H9 (cell line): ENCODE measurements around the gene FAM98C. TPM values are rescaled to one million over a fixed set of nuclear protein-coding genes. Genes with fewer than 3 reads are reported as not detected.
A peak's percentile ranks its signal among the peaks of the same experiment; 100 is the strongest.

Experiments
- DNase-seq: peaks from one replicate; pipeline ENCODE4 v3.0.0-alpha.2; 2017
- H2AFZ ChIP-seq: one replicate; pipeline ENCODE4 v1.6.1; 2013; ENCODE audit warnings: mild to moderate bottlenecking, low read length, control low read depth, moderate library complexity
- H2AK5ac ChIP-seq: 2 replicates; pipeline ENCODE4 v1.6.1; 2013; ENCODE audit warnings: low read length, control low read depth, mixed read lengths; ENCODE audit not compliant: insufficient read length
- H2BK120ac ChIP-seq: one replicate; pipeline ENCODE4 v1.6.1; 2013; ENCODE audit warnings: low read depth, mild to moderate bottlenecking, low read length, control low read depth, inconsistent platforms; ENCODE audit not compliant: poor library complexity, severe bottlenecking
- H2BK12ac ChIP-seq: 2 replicates; pipeline ENCODE4 v1.6.1; 2013; ENCODE audit warnings: low read length, control low read depth, mixed read lengths, low read depth; ENCODE audit not compliant: insufficient read length
- H2BK15ac ChIP-seq: 2 replicates; pipeline ENCODE4 v1.6.1; 2013; ENCODE audit warnings: low read depth, low read length, control low read depth
- H2BK20ac ChIP-seq: one replicate; pipeline ENCODE4 v1.6.1; 2013; ENCODE audit warnings: low read depth, mild to moderate bottlenecking, low read length, control low read depth, inconsistent platforms; ENCODE audit not compliant: poor library complexity, severe bottlenecking
- H2BK5ac ChIP-seq: 2 replicates; pipeline ENCODE4 v1.6.1; 2013; ENCODE audit warnings: low read length, control low read depth, mixed read lengths; ENCODE audit not compliant: insufficient read length
- H3K14ac ChIP-seq: 2 replicates; pipeline ENCODE4 v1.6.1; 2013; ENCODE audit warnings: low read length, control low read depth; ENCODE audit not compliant: insufficient read depth
- H3K18ac ChIP-seq: 2 replicates; pipeline ENCODE4 v1.6.1; 2013; ENCODE audit warnings: low read depth, mild to moderate bottlenecking, mixed read lengths, low read length, control low read depth; ENCODE audit not compliant: insufficient read length
- H3K23ac ChIP-seq: 2 replicates; pipeline ENCODE4 v1.6.1; 2013; ENCODE audit warnings: low read length, control low read depth, mixed read lengths, low read depth; ENCODE audit not compliant: insufficient read length
- H3K23me2 ChIP-seq: 2 replicates; pipeline ENCODE4 v1.6.1; 2013; ENCODE audit warnings: low read depth, mild to moderate bottlenecking, mixed read lengths, low read length, control low read depth; ENCODE audit not compliant: insufficient read length, poor library complexity, severe bottlenecking
- H3K27ac ChIP-seq: 2 replicates; pipeline ENCODE4 v1.5.1; 2013; ENCODE audit warnings: low read length, control low read depth, mixed read lengths, low read depth; ENCODE audit not compliant: insufficient read length
- H3K27me3 ChIP-seq: 2 replicates; pipeline ENCODE4 v1.6.1; 2013; ENCODE audit warnings: low read length, control low read depth, inconsistent platforms; ENCODE audit not compliant: insufficient read depth
- H3K4ac ChIP-seq: 2 replicates; pipeline ENCODE4 v1.6.1; 2013; ENCODE audit warnings: low read depth, mild to moderate bottlenecking, control low read depth, inconsistent platforms, low read length, moderate library complexity
- H3K4me1 ChIP-seq: 2 replicates; pipeline ENCODE4 v1.6.1; 2013; ENCODE audit warnings: low read length, control low read depth, inconsistent platforms; ENCODE audit not compliant: insufficient read depth
- H3K4me2 ChIP-seq: 2 replicates; pipeline ENCODE4 v1.6.1; 2013; ENCODE audit warnings: low read length, control low read depth, mixed read lengths; ENCODE audit not compliant: insufficient read length, insufficient read depth
- H3K56ac ChIP-seq: 2 replicates; pipeline ENCODE4 v1.6.1; 2013; ENCODE audit warnings: low read depth, mild to moderate bottlenecking, mixed read lengths, low read length, control low read depth; ENCODE audit not compliant: insufficient read length
- H3K79me1 ChIP-seq: 2 replicates; pipeline ENCODE4 v1.6.1; 2013; ENCODE audit warnings: low read depth, mild to moderate bottlenecking, moderate library complexity, low read length, control low read depth, inconsistent platforms; ENCODE audit not compliant: insufficient read depth, poor library complexity, severe bottlenecking
- H3K79me2 ChIP-seq: 2 replicates; pipeline ENCODE4 v1.6.1; 2013; ENCODE audit warnings: low read length, control low read depth, inconsistent platforms; ENCODE audit not compliant: insufficient read depth
- H3K9ac ChIP-seq: 2 replicates; pipeline ENCODE4 v1.6.1; 2013; ENCODE audit warnings: low read length, control low read depth, mixed read lengths; ENCODE audit not compliant: insufficient read length; ENCODE audit errors: extremely low read depth
- H3K9me3 ChIP-seq: one replicate; pipeline ENCODE4 v1.6.1; 2013; ENCODE audit warnings: low read depth, low read length, inconsistent platforms; ENCODE audit not compliant: control insufficient read depth
- H3T11ph ChIP-seq: one replicate; pipeline ENCODE4 v1.6.1; 2013; ENCODE audit warnings: mild to moderate bottlenecking, low read length, control low read depth, inconsistent platforms
- H4K20me1 ChIP-seq: one replicate; pipeline ENCODE4 v1.6.1; 2013; ENCODE audit not compliant: control insufficient read depth, insufficient read length, insufficient read depth
- H4K5ac ChIP-seq: 2 replicates; pipeline ENCODE4 v1.6.1; 2013; ENCODE audit warnings: low read depth, mild to moderate bottlenecking, mixed read lengths, low read length, control low read depth; ENCODE audit not compliant: insufficient read length
- H4K8ac ChIP-seq: replicated peaks from 2 replicates; pipeline ENCODE4 v1.6.1; 2013; ENCODE audit warnings: low read length, control low read depth, mixed read lengths, low read depth; ENCODE audit not compliant: insufficient read length
- H4K91ac ChIP-seq: 2 replicates; pipeline ENCODE4 v1.6.1; 2013; ENCODE audit warnings: low read depth, mild to moderate bottlenecking, moderate library complexity, mixed read lengths, low read length, control low read depth; ENCODE audit not compliant: insufficient read length
- H3K27ac Mint-ChIP-seq, 3 experiments: 2 replicates in 2 of 3; 3 replicates in 1 of 3; pipeline ENCODE4 v1.8.0; 2020 to 2021; ENCODE audit warnings: mixed read lengths in 3 of 3, mild to moderate bottlenecking in 1 of 3, moderate library complexity in 1 of 3
- H3K27me3 Mint-ChIP-seq: 2 replicates; pipeline ENCODE4 v1.8.0; 2021; ENCODE audit warnings: low read depth, mild to moderate bottlenecking, moderate library complexity, mixed read lengths
- H3K36me3 Mint-ChIP-seq, 3 experiments: 2 replicates in 2 of 3; 3 replicates in 1 of 3; pipeline ENCODE4 v1.8.0; 2020 to 2021; ENCODE audit warnings: low read depth in 3 of 3, mixed read lengths in 3 of 3; ENCODE audit not compliant: insufficient read depth in 1 of 3
- H3K4me1 Mint-ChIP-seq, 2 experiments: 2 replicates each; pipeline ENCODE4 v1.8.0; 2020; ENCODE audit warnings: mixed read lengths in 2 of 2
- H3K4me3 Mint-ChIP-seq, 2 experiments: 2 replicates in 1 of 2; 3 replicates in 1 of 2; pipeline ENCODE4 v1.8.0; 2020 to 2021; ENCODE audit warnings: mild to moderate bottlenecking in 2 of 2, mixed read lengths in 2 of 2, moderate library complexity in 1 of 2
- H3K9me3 Mint-ChIP-seq, 2 experiments: 2 replicates in 1 of 2; 3 replicates in 1 of 2; pipeline ENCODE4 v1.8.0; 2020; ENCODE audit warnings: mild to moderate bottlenecking in 2 of 2, mixed read lengths in 2 of 2, moderate library complexity in 1 of 2
- WGBS: extraction: QIAGEN DNeasy Blood & Tissue Kit; methylation state at CpG from one replicate; pipeline ENCODE4 v1.1.7; 2013; ENCODE audit warnings: missing lambda C conversion rate, low lambda C conversion rate, mixed read lengths; ENCODE audit not compliant: insufficient read length; ENCODE audit errors: extremely low coverage; 5-methylcytosine and 5-hydroxymethylcytosine counted together
- total RNA-seq: library from RNA; stranded (reverse); gene quantifications from 2 replicates; pipeline ENCODE4 v1.2.1, GENCODE V29; 2021
- TF ChIP-seq, protein P1 (sequence below): fragments of 200-600 bp; sonication (generic); conservative IDR thresholded peaks from 3 replicates; pipeline ENCODE4 v1.8.0; 2021; ENCODE audit warnings: antibody characterized with exemption, mild to moderate bottlenecking

Gene FAM98C
- total RNA-seq, 1 experiment from 2014 or later, result 16.4 TPM

DNA sequence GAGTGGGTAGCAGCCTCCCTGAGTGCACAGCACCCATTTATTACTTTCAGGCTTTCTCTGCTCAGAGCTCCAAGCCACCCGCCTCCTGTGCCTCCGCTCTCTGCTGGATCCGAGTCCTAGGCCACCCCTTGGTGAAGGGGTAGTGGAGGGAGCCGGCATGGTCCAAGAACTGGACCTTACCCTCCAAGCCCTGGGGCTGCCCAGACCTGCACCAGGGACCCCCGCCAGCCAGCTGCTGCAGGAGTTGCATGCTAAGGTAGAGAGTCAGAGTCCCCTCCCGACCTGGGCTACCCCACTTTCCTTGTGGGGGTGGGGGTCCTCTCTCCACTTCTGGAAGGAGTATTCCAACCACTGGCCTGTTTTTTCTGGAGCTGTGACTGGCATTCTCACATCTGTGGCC, 2.0 kb downstream of the FAM98C start:
- no peak overlapping the region for H3K23ac ChIP-seq
- no peak overlapping the region for H2BK15ac ChIP-seq
- Mint-ChIP-seq H3K36me3 (peaks cover 3 to 19% (median 17%) of the 10 kb centered on the region in 3 experiments; a peak in 6 of 7 replicates), H3K9me3 (no peaks in the 10 kb centered on the region), H3K27me3 (peaks cover 29% of the 10 kb centered on the region), H3K4me3 (peak overlapping the region in 1 of 2 experiments; percentile 38; a peak in 1 of 5 replicates), H3K4me1 (0 out of 4 replicates have a peak, but pooled peaks cover 0 to 2% of the 10 kb centered on the region in 2 experiments), H3K27ac (no peak overlapping the region)
- TF ChIP-seq, protein P1, sequence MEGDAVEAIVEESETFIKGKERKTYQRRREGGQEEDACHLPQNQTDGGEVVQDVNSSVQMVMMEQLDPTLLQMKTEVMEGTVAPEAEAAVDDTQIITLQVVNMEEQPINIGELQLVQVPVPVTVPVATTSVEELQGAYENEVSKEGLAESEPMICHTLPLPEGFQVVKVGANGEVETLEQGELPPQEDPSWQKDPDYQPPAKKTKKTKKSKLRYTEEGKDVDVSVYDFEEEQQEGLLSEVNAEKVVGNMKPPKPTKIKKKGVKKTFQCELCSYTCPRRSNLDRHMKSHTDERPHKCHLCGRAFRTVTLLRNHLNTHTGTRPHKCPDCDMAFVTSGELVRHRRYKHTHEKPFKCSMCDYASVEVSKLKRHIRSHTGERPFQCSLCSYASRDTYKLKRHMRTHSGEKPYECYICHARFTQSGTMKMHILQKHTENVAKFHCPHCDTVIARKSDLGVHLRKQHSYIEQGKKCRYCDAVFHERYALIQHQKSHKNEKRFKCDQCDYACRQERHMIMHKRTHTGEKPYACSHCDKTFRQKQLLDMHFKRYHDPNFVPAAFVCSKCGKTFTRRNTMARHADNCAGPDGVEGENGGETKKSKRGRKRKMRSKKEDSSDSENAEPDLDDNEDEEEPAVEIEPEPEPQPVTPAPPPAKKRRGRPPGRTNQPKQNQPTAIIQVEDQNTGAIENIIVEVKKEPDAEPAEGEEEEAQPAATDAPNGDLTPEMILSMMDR, result no peak
- no peak overlapping the region for H3K18ac ChIP-seq
- no peak overlapping the region for H2BK12ac ChIP-seq
- no peak for DNase-seq
- no peak overlapping the region for H3K4ac ChIP-seq
- no peaks in the 10 kb centered on the region for H3K79me1 ChIP-seq
- no peak overlapping the region for H2BK20ac ChIP-seq
- no peak overlapping the region for H4K5ac ChIP-seq
- H3K9ac ChIP-seq, result no peak overlapping the region
- no peaks in the 10 kb centered on the region for H3K79me2 ChIP-seq
- no peak overlapping the region for H2BK5ac ChIP-seq
- H4K8ac ChIP-seq, result no peak overlapping the region
- no peaks in the 10 kb centered on the region for H4K20me1 ChIP-seq
- H3K9me3 ChIP-seq, result no peaks in the 10 kb centered on the region
- no peak overlapping the region for H3K27ac ChIP-seq
- H3K23me2 ChIP-seq, result peaks cover 5% of the 10 kb centered on the region
- no peak overlapping the region for H2AK5ac ChIP-seq
- no peak overlapping the region for H3K56ac ChIP-seq
- no peak overlapping the region for H3K4me2 ChIP-seq
- H3T11ph ChIP-seq, result no peak overlapping the region
- no peak overlapping the region for H3K14ac ChIP-seq
- H3K27me3 ChIP-seq, result peaks cover 3% of the 10 kb centered on the region; the same call in 1 of the 2 replicates
- no peak overlapping the region for H2AFZ ChIP-seq
- H3K4me1 ChIP-seq, result no peaks in the 10 kb centered on the region
- no peak overlapping the region for H4K91ac ChIP-seq
- H2BK120ac ChIP-seq, result no peak overlapping the region
- no CpG with 5 or more reads among the region's 6 CpGs for WGBS
